CD4-positive, alpha-beta T cell treated with Interleukin-4 for 1 hour (primary cell): ENCODE results near the gene ASB15.
A peak's percentile ranks its signal among the peaks of the same experiment; 100 is the strongest.

ENCODE experiments used
- DNase-seq, 2 donors: peaks; one replicate each; pipeline ENCODE4 v3.0.0-alpha.2; 2020 to 2022

ASB15 gene

DNA sequence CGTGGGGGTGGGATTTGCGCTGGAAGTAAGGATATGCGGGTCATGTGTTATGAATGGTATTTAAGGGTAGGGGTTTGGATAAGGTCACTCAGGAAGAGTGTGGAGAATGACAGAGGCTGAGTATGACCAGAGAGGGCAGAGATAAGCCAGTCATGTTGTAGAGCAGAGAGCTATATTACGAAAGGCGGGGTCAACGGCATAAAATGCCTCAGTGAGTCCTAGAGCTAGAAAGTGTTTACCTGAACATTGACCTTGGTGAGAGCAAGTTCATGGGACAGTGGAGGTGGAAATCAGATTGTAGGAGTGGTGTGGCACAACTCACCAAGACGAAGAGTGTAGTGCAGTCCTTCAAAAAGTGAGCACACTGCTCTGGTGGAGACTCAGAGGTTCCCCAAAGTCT lies 67.9 kb downstream of the ASB15 start:
- no peak for DNase-seq

DNA sequence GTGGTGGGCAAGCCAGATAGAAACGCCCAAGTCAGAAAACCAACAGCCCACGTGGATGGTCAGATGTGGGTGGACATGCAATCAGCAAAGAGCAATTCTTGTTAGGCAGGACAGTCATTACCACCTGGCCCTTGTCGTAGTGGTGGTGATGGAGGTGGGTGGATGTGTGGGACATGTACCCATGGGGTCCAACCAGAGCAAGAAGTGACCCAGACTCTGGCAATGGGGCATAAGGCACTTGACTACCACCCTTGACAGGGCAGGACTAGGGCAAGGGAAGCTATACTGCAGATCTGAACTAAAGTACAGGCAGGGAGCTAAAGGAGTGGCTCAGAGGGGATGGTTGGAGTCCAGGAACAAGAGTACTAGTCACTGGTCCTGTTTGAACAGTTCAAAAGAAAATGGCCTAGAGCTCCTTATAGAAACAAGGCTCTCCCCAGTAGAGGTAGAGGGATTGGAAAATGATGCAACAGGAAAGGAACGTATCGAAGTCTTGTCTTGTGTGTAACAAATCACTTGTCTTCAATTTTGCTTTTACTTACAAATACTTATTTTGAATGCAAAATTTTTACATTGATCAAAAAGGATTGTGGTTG lies 71.6 kb downstream of the ASB15 start:
- no peak for DNase-seq

DNA sequence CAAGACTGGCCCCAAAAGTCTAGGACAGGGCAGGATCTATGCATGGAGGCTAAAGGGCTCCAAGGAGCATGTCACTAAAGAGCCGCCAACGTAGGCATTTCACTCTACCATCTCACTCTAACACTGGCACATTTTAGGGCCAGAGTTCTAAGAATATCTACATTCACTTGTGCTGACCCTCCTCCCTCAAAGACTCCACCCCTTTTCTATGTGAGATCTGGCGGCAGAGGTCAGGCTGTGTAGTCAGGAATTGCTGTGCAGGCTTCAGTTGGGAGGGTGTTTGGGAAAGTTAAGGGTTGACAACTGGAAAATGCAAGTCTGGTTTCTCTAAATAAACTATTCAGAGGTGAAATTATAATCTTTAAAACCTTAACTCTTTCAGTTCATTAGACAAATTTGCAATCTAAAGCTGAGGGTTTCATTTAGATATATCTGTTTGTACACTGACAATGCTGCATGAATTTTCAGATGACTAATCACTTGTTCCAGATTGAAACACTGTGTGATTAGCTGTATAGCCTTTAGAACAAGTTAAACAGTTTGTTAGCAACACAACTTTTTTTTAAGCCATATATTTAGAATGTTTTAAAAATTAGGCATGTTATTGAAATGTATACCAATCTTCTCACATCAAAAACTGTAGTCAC lies 72.3 kb downstream of the ASB15 start:
- DNase-seq: no peak

DNA sequence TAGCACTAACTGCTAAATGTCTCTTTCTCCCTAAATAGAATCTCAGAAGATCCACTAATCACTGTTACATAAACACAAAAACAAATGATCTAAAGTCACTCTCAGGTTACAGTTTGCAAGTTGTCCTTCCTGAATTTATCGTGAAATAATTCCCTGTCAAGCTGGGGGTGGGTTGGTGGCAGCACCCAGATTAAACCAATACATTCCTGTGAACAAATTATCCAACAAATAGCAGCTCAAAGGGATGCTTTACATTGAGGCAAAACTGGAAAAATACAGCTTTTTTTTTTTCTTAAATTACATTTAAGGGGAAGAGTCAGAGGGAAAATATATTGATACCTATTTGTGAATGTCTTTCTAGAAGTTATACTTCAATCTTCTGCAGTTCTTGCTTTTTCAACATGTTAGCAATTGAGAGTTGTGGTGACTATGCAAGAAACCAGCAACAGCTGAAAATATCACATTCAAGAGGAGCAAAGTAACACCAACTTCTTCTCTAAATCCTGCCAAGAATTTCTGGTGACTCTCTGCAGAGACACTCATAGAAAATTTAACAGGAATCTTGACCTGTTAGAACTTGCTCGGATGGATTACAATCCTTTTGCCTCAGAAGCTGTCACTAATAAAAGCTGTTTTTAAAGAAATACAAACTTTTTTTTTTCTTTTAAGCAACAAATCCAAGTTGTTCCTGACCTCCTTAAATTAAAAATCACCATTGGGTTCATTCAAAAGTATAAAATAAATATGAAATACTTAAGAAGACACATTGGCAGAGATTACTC lies 73.0 kb downstream of the ASB15 start:
- no peak for DNase-seq

DNA sequence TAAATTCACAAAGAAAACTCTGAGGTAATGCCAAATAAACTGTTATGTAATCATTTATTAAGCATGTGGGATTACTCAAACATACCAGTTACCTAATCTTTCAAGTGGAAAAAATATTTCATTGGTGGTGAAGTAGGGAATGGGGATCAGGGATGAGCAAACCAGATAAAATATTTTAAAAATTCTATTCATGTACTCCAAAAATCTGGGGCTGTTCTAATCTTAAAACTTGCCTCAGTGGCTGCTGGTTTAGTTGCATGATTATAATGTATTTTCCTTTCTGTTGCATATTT lies 73.5 kb downstream of the ASB15 start:
- no peak for DNase-seq

DNA sequence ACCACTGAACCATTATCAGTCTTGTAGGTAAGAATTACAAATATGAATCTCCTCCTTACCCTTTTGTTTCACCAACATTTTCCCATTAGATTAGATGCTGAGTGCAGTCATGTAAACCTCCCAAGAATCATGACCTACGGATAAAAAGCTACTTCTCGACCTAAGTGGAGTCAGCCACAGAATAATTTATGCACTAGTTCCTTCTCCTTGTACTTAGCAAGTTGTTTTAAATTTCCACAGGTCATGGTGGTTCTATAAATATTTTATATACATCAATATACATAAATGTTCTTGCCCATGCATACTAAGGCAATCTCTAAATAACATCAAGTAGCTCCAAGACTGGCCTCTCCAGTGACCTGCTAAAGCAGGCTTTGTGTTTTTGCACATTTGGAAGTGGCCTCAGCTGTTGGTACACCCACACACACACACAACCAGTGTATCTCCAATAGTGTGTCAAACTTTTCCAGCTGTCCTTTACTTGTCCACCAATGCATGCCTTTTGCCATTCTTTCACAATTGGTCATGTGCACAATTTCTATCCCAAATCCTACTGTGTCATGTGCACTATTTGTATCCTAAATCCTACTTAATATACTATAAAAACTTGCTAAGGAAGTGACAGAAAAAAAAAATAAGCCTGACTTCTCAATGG lies 75.6 kb downstream of the ASB15 start:
- no peak for DNase-seq

DNA sequence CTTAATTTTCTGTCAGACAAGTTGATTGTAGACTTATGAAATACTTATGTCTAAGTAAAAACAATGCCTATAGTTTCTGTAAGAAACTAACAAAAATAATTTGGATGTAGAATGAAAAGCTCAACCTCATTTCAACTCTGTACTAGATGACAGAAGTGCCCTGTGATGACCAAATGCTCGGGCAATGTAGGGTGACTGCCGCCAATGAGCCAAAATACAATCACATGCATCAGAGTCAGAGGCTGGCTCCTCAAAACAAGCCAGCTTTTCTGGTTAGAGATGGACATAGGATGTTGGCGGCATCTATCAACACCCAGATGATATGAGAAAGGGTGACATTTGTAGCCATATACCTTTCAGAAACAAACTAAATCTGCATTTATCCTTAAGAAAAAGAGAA lies 78.0 kb downstream of the ASB15 start:
- DNase-seq: no peak

DNA sequence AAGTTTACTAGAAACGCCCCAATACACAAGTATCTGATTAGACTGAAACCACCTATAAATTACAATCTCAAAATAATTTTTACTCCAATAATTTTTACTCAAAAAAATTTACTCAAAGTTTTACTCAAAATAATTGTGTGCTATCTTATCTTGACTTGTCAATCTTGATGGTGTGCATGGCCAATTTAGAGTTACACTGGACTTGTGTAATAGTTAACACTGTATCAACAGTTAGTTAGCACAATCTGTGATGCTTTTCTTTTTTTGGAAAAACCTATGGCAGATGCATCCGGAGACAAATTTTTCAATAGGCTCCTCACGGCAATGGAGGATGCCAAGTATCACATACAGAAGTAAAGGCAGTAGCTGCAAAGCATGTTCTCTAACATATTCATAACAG lies 79.0 kb downstream of the ASB15 start:
- no peak for DNase-seq

DNA sequence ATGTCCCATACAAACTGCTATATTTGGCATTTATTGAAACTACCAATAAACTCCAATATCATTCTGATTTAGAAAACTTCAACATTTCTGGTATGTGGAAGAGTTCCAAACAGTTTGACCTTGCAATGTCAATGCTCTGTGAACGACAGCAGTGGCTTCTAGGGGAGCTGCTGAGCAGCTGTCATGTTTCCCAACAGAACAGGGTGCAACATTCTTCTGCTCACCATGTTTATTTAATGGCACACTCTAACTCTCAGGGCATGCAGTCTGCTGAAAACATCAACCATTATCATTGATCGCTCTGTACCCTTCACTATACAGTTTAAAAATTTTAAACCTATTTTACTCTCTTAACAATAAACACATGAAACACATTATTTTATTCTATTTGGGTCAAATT lies 79.9 kb downstream of the ASB15 start:
- no peak for DNase-seq

DNA sequence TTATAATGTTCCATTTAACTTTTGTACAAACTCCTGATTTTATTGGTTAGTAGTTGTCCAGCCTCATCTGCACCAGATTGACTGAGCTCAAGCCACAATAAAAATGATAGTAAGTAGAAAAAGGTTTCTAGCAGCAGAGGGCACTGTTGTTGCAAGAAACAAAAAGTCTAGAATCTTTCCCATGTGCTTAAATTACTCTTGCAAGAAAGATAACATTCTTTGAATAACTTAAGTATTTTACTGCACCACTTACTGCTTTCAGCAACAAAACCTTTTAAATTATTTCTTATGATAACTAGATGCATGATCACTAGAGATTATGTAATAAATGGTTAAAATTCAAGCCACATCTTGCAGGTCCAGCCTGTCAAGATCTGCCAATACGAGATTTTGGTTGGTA lies 81.1 kb downstream of the ASB15 start:
- DNase-seq: peak in 1 of 2 donors; percentile 58

DNA sequence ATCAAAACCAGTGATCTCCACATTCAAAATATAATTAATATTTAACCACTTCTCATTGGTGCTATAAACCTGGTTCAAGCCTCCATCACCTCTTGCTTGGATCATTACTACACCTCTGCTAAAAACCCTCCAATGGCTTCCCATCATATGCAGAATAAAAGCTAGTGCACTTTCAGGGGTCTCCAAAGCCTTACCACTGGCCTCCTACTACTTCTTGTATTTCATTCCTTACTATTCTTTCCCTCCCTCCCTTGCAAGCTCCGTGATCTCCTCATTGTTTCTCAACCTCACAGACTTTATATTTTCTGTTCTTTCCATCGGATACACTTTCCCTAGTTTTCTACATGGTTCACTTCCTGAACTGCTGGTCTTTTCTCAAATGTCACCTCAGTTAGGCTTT lies 85.5 kb downstream of the ASB15 start:
- no peak for DNase-seq

DNA sequence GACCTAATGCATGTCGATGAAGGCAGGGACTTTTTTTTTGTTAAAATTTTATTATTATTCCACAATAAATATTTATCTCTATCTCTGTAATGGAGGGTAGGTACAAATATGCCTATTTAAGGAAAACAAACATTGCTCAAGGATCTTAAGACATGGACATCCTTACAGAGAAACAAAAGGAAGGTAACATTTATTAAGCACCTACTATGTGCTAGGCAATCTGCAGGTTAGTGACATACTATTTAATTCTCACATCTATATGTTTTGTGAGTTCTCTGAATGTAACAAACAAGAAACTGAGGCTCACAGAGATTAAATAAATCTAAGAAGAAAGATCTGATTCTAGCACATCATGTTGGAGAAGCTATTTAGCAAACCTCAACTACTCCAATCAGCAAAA lies 86.1 kb downstream of the ASB15 start:
- no peak for DNase-seq
